Esophagus squamous epithelium (tissue), 5 donors: Measurements from ENCODE around the gene SYNPR. TPM values are rescaled to one million over a fixed set of nuclear protein-coding genes. Genes with fewer than 3 reads are reported as not detected.

Source experiments
- DNase-seq: peaks from one replicate; lab custom pipeline; 2025; lab: John Stamatoyannopoulos, UW
- H3K27ac ChIP-seq, 4 donors: fragments of 200-600 bp; sonication (generic); one replicate each; pipeline ENCODE4 v1.5.1; 2016 to 2019; ENCODE audit warnings: mild to moderate bottlenecking in 1 of 4
- H3K27me3 ChIP-seq, 4 donors: fragments of 200-600 bp; sonication (generic); 1 replicate in 3 of 4; 2 replicates in 1 of 4; pipeline versions ENCODE4 v1.5.1 to v1.6.0; 2017 to 2021; ENCODE audit warnings: antibody characterized with exemption in 1 of 4
- H3K36me3 ChIP-seq, 3 donors: fragments of 200-600 bp; sonication (generic); one replicate each; pipeline ENCODE4 v1.5.1; 2016 to 2019
- H3K4me1 ChIP-seq, 3 donors: fragments of 200-600 bp; sonication (generic); one replicate each; pipeline ENCODE4 v1.5.1; 2017 to 2019
- H3K4me3 ChIP-seq, 4 donors: fragments of 200-600 bp; sonication (generic); 1 replicate in 3 of 4; 2 replicates in 1 of 4; pipeline ENCODE4 v1.5.1; 2016 to 2019; ENCODE audit warnings: mild to moderate bottlenecking in 2 of 4, moderate library complexity in 1 of 4
- H3K9me3 ChIP-seq, 3 donors: fragments of 200-600 bp; sonication (generic); one replicate each; pipeline ENCODE4 v1.5.1; 2016 to 2019
- CTCF ChIP-seq, 6 experiments: fragments of 450-650 bp in 4 of 6; fragments of 200-600 bp in 2 of 6; sonication (generic) in 2 of 6; IDR thresholded peaks; one replicate each; pipeline ENCODE4 v1.5.1; 2016 to 2019; ENCODE audit warnings: antibody characterized with exemption in 6 of 6, mild to moderate bottlenecking in 4 of 6, moderate library complexity in 4 of 6
- POLR2A ChIP-seq, 4 donors: fragments of 450-650 bp; IDR thresholded peaks; one replicate each; pipeline ENCODE4 v1.6.1; 2017; ENCODE audit warnings: antibody characterized with exemption in 4 of 4, mild to moderate bottlenecking in 4 of 4, moderate library complexity in 3 of 4
- WGBS, 2 donors: methylation state at CpG; one replicate each; pipeline ENCODE4 v1.1.5; 2018; 5-methylcytosine and 5-hydroxymethylcytosine counted together
- intact Hi-C: fragments of 100-400 bp; cut with DNase I; formaldehyde crosslinking; loops from one replicate; pipeline ENCODE4 v1.15.0; 2022
- total RNA-seq, 4 donors: library from RNA; depleted of rRNA; stranded (reverse); fragments of >200 nt; gene quantifications; one replicate each; pipeline ENCODE4 v1.1.0, GENCODE V29; 2016
- donor health status: DM: yes; HTN: yes; CAD: no.

Gene SYNPR
- total RNA-seq, 4 donors from 2014 or later, result not detected

- no peak overlapping the region for H3K4me3 ChIP-seq
- H3K9me3 ChIP-seq, result no peaks in the 10 kb centered on the region
- TF ChIP-seq CTCF (IDR thresholded peaks at IDR 0.05) (no peak), POLR2A (IDR thresholded peaks at IDR 0.05) (no peak)
- H3K27ac ChIP-seq, result no peak overlapping the region
- intact Hi-C loops, result no loop called here
- H3K27me3 ChIP-seq, result no peaks in the 10 kb centered on the region
- no peak for DNase-seq
- WGBS, 2 donors, result 28 to 38% methylated on average over 3 of the region's 3 CpGs
- no peaks in the 10 kb centered on the region for H3K4me1 ChIP-seq
- H3K36me3 ChIP-seq, result no peaks in the 10 kb centered on the region
Observed at GRCh38 chr3:63607716-63608115, 329.6 kb downstream of the SYNPR start.

- 79 to 81% methylated on average over 7 of the region's 7 CpGs for WGBS, 2 donors
- no peaks in the 10 kb centered on the region for H3K27me3 ChIP-seq
- no peak overlapping the region for H3K4me3 ChIP-seq
- H3K4me1 ChIP-seq, result no peaks in the 10 kb centered on the region
- no peak for DNase-seq
- H3K27ac ChIP-seq, result no peak overlapping the region
- no peaks in the 10 kb centered on the region for H3K9me3 ChIP-seq
- intact Hi-C loops, result no loop called here
- TF ChIP-seq CTCF (IDR thresholded peaks at IDR 0.05) (no peak), POLR2A (IDR thresholded peaks at IDR 0.05) (no peak)
- no peaks in the 10 kb centered on the region for H3K36me3 ChIP-seq
Observed at GRCh38 chr3:63609408-63609807, 331.3 kb downstream of the SYNPR start.

- intact Hi-C loops, result no loop called here
- Histone ChIP-seq H3K27me3 (no peaks in the 10 kb centered on the region), H3K9me3 (no peaks in the 10 kb centered on the region), H3K27ac (no peak overlapping the region), H3K4me3 (no peak overlapping the region), H3K4me1 (no peaks in the 10 kb centered on the region), H3K36me3 (no peaks in the 10 kb centered on the region)
- whole genome bisulfite sequencing, 2 donors, result 87 to 92% methylated on average over 4 of the region's 4 CpGs
- TF ChIP-seq CTCF (IDR thresholded peaks at IDR 0.05), result no peak
- no peak for TF ChIP-seq POLR2A (IDR thresholded peaks at IDR 0.05)
- no peak for DNase-seq
Observed at GRCh38 chr3:63609834-63610233, 331.7 kb downstream of the SYNPR start.

GRCh38 chr3:63611382-63611781 lies 333.3 kb downstream of the SYNPR start:
- Histone ChIP-seq H3K27me3 (no peaks in the 10 kb centered on the region), H3K27ac (no peak overlapping the region), H3K4me3 (no peak overlapping the region), H3K9me3 (no peaks in the 10 kb centered on the region), H3K36me3 (no peaks in the 10 kb centered on the region), H3K4me1 (no peaks in the 10 kb centered on the region)
- DNase-seq, result no peak
- intact Hi-C loops, result no loop called here
- whole genome bisulfite sequencing, 2 donors, result 83 to 86% methylated on average over 1 of the region's 1 CpG
- TF ChIP-seq POLR2A (IDR thresholded peaks at IDR 0.05) (no peak), CTCF (IDR thresholded peaks at IDR 0.05) (no peak)

- H3K4me3 ChIP-seq, result no peak overlapping the region
- no peak for TF ChIP-seq POLR2A (IDR thresholded peaks at IDR 0.05)
- no peak for TF ChIP-seq CTCF (IDR thresholded peaks at IDR 0.05)
- H3K27ac ChIP-seq, result no peak overlapping the region
- no peaks in the 10 kb centered on the region for H3K36me3 ChIP-seq
- H3K4me1 ChIP-seq, result no peaks in the 10 kb centered on the region
- H3K27me3 ChIP-seq, result no peaks in the 10 kb centered on the region
- no peaks in the 10 kb centered on the region for H3K9me3 ChIP-seq
- intact Hi-C loops, result no loop called here
- WGBS, 2 donors, result 0 to 25% methylated on average over 1 of the region's 1 CpG
- no peak for DNase-seq
Observed at GRCh38 chr3:63613561-63613960, 335.5 kb downstream of the SYNPR start.
